K562 (cell line): ENCODE results near the gene DOK7. TPM values are rescaled to one million over a fixed set of nuclear protein-coding genes. Genes with fewer than 3 reads are reported as not detected.

ENCODE experiments used
- ATAC-seq: fragments of 200-7000 bp; cut with Tn5 transposase; 3 replicates; pipeline ENCODE4 v1.9.1; 2020; ENCODE audit warnings: moderate library complexity
- BruUV-seq: library from RNA; stranded (reverse); fragments of 400-500 nt; replicated peaks from 2 replicates; lab custom pipeline; 2021; lab: Mats Ljungman, UMichigan
- CTCF ChIA-PET: fragments of 300-600 bp; formaldehyde crosslinking; extraction: SDS; loops from one replicate; lab custom pipeline; 2021; ENCODE audit warnings: low intra/inter-chr PET ratio; lab: Yijun Ruan, JAX
- POLR2A ChIA-PET: fragments of 300-600, 350-650 bp; sonication (Branson Sonifier 250); formaldehyde crosslinking; extraction: SDS; loops from one replicate; lab custom pipeline; 2021; ENCODE audit warnings: antibody characterized with exemption, inconsistent platforms; lab: Yijun Ruan, JAX
- DNase-seq, 4 experiments: peaks; one replicate each; pipeline versions ENCODE4 v3.0.0 to v3.0.0-alpha.2; 2011 to 2018; ENCODE audit warnings: low spot score in 3 of 4, mixed read lengths in 3 of 4; ENCODE audit errors: extremely low read depth in 1 of 4
- FAIRE-seq: peaks from 2 replicates; lab custom pipeline; 2011; peaks lifted over from hg19 to GRCh38; lab: Jason Lieb, UNC
- H2AFZ ChIP-seq: 2 replicates; pipeline ENCODE4 v1.6.0; 2011; ENCODE audit warnings: low read depth, low read length, control low read depth, inconsistent platforms
- H3K27ac ChIP-seq: fragments of 200-600 bp; 3 replicates; pipeline ENCODE4 v1.8.0; 2011; ENCODE audit warnings: low read depth, mild to moderate bottlenecking, control low read depth, inconsistent platforms, low read length, moderate library complexity, mixed read lengths; ENCODE audit errors: extremely low read depth
- H3K27me3 ChIP-seq, 2 experiments: fragments of 300-600 bp in 1 of 2; 2 replicates in 1 of 2; 3 replicates in 1 of 2; pipeline versions ENCODE4 v1.6.0 to v1.8.0; 2011; ENCODE audit warnings: inconsistent platforms in 2 of 2, low read length in 2 of 2, mild to moderate bottlenecking in 1 of 2, mixed read lengths in 1 of 2, moderate library complexity in 1 of 2; ENCODE audit not compliant: control insufficient read depth in 2 of 2, insufficient read depth in 2 of 2
- H3K36me3 ChIP-seq: fragments of 300-600 bp; 3 replicates; pipeline ENCODE4 v1.8.0; 2011; ENCODE audit warnings: mild to moderate bottlenecking, low read length, inconsistent platforms; ENCODE audit not compliant: control insufficient read depth, insufficient read depth
- H3K4me1 ChIP-seq, 2 experiments: fragments of 200-600 bp in 1 of 2; replicated peaks in 1 of 2; 2 replicates in 1 of 2; 3 replicates in 1 of 2; pipeline versions ENCODE4 v1.5.1 to v1.8.0; 2011; ENCODE audit warnings: inconsistent platforms in 2 of 2, low read length in 2 of 2, mild to moderate bottlenecking in 1 of 2, mixed read lengths in 1 of 2, moderate library complexity in 1 of 2; ENCODE audit not compliant: control insufficient read depth in 2 of 2, insufficient read depth in 2 of 2
- H3K4me2 ChIP-seq: 2 replicates; pipeline ENCODE4 v1.6.1; 2011; ENCODE audit warnings: low read length, control low read depth, inconsistent platforms, mixed read lengths; ENCODE audit not compliant: insufficient read depth
- H3K4me3 ChIP-seq: fragments of 200-600 bp; sonication (generic), shearing (Covaris generic); 2 replicates; pipeline ENCODE4 v1.5.1; 2016; ENCODE audit warnings: control low read depth, inconsistent platforms
- H3K79me2 ChIP-seq: fragments of 200-600 bp; 3 replicates; pipeline ENCODE4 v1.8.0; 2011; ENCODE audit warnings: low read length, inconsistent platforms; ENCODE audit not compliant: control insufficient read depth, insufficient read depth
- H3K9ac ChIP-seq, 2 experiments: 2 replicates each; pipeline versions ENCODE4 v1.6.0 to v1.6.1; 2011; ENCODE audit warnings: low read depth in 2 of 2, low read length in 2 of 2, control low read depth in 1 of 2, inconsistent platforms in 1 of 2, mild to moderate bottlenecking in 1 of 2, mixed read lengths in 1 of 2; ENCODE audit not compliant: insufficient read depth in 1 of 2
- H3K9me1 ChIP-seq: one replicate; pipeline ENCODE4 v1.6.0; 2011; ENCODE audit warnings: inconsistent platforms, mild to moderate bottlenecking, low read length, moderate library complexity; ENCODE audit not compliant: control insufficient read depth, insufficient read depth
- H3K9me3 ChIP-seq: replicated peaks from 2 replicates; pipeline ENCODE4 v1.5.1; 2011; ENCODE audit warnings: low read depth, low read length, inconsistent platforms; ENCODE audit not compliant: control insufficient read depth, insufficient read depth
- H4K20me1 ChIP-seq: replicated peaks from 2 replicates; pipeline ENCODE4 v1.6.1; 2011; ENCODE audit warnings: low read length, inconsistent platforms, mixed read lengths; ENCODE audit not compliant: control insufficient read depth, insufficient read depth
- CBFA2T2 ChIP-seq: fragments of 450-650 bp; conservative IDR thresholded peaks from 2 replicates; pipeline ENCODE4 v1.6.1; 2017; ENCODE audit warnings: mild to moderate bottlenecking
- CHAMP1 ChIP-seq: fragments of 450-650 bp; IDR thresholded peaks from 2 replicates; pipeline ENCODE4 v1.6.1; 2016; ENCODE audit warnings: mild to moderate bottlenecking
- HMG20B ChIP-seq: fragments of 250-450 bp; sonication (Bioruptor Pico); IDR thresholded peaks from 2 replicates; pipeline ENCODE4 v1.5.0; 2021; ENCODE audit warnings: mild to moderate bottlenecking
- YY1 ChIP-seq, 3 experiments: IDR thresholded peaks; 2 replicates each; pipeline ENCODE4 v1.6.1; 2011; ENCODE audit warnings: low read length in 2 of 3, mild to moderate bottlenecking in 2 of 3, moderate library complexity in 2 of 3, borderline replicate concordance in 1 of 3, control low read depth in 1 of 3, low read depth in 1 of 3; ENCODE audit not compliant: insufficient read depth in 3 of 3, insufficient replicate concordance in 2 of 3, control insufficient read depth in 1 of 3, insufficient read length in 1 of 3; ENCODE audit errors: extremely low read depth in 1 of 3
- ZFP36 ChIP-seq: fragments of 150-350 bp; IDR thresholded peaks from 2 replicates; pipeline ENCODE4 v1.6.1; 2018; ENCODE audit warnings: low read length, low read depth; ENCODE audit not compliant: partially characterized antibody
- ZNF589 ChIP-seq: fragments of 200-800 bp; sonication (Bioruptor generic); IDR thresholded peaks from 2 replicates; pipeline ENCODE4 v1.6.1; 2016; ENCODE audit warnings: low read depth, missing genetic modification characterization, missing compliant biosample characterization
- ZNF695 ChIP-seq: fragments of 450-650 bp; formaldehyde crosslinking; IDR thresholded peaks from 2 replicates; pipeline ENCODE4 v1.4.0; 2020; ENCODE audit warnings: mild to moderate bottlenecking, moderate library complexity
- WGBS: fragments of 100-300 bp; shearing (Covaris generic); methylation state at CpG from one replicate; pipeline ENCODE4 v1.1.6; 2016; ENCODE audit warnings: low coverage, mixed read lengths; ENCODE audit not compliant: insufficient coverage; ENCODE audit errors: missing lambda C conversion rate; 5-methylcytosine and 5-hydroxymethylcytosine counted together
- in situ Hi-C: fragments of 300-500 bp; cut with MboI; formaldehyde crosslinking; loops from 4 replicates; pipeline ENCODE4 v1.15.0; 2018; ENCODE audit warnings: inconsistent platforms, mixed read lengths
- intact Hi-C: fragments of 100-400 bp; cut with micrococcal nuclease; formaldehyde crosslinking; loops from 2 replicates; pipeline ENCODE4 v1.14.2; 2022
- polyA plus RNA-seq, 8 experiments: library from polyadenylated mRNA; depleted of rRNA in 4 of 8; stranded (reverse) in 5 of 8; unstranded in 3 of 8; fragments of >200 nt; fragmentation: Nextera tagmentation in 2 of 8; fragmentation: Illumina TruSeq in 1 of 8; extraction: Ambion mirVana in 2 of 8; extraction: Trizol in 1 of 8; gene quantifications; 2 replicates each; pipeline versions ENCODE4 v1.2.1 to v1.2.3, GENCODE V29; 2011 to 2014; ENCODE audit warnings: inconsistent platforms in 1 of 8, missing spikeins in 1 of 8
- total RNA-seq, 7 experiments: library from RNA; depleted of rRNA in 6 of 7; stranded (reverse); fragments of >200 nt in 6 of 7; fragmentation: Illumina TruSeq in 2 of 7; extraction: Trizol in 2 of 7; gene quantifications; 2 replicates each; pipeline versions ENCODE4 v1.2.1 to v1.2.3, GENCODE V29; 2011 to 2021; ENCODE audit warnings: low replicate concordance in 1 of 7

Gene DOK7
- total and polyA plus RNA-seq, 9 of the 15 experiments (the other 6 are each of a cell fraction or from before 2014, with no cell fraction given): not detected

DNA sequence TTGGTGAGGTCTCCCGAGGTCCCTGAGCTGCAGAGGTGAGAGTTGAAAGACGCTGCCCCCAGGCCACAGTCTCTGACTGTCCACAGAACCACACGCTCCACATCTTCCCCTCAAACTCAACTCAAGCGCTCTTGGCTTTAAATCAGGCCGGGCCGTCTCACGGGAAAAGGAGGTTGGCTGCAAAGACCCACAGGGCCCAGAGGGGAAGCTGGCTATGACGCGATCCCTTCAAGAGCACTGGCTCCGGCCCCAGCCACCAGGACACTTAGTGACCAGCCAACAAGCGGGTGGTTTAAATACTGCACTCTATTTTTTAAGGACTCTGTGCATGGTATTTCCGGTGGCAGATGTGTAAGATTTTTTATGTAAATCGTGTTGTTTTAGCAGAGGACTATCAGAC is 49.2 kb downstream of the DOK7 start:
- POLR2A ChIA-PET: no interaction called here
- no peaks in the 10 kb centered on the region; the same call in 1 of the 2 replicates for H4K20me1 ChIP-seq
- H2AFZ ChIP-seq: no peak overlapping the region
- 94% methylated on average over 13 of the region's 13 CpGs for WGBS
- in situ Hi-C loops (no loop called here), intact Hi-C loops (no loop called here)
- no peak overlapping the region for H3K4me3 ChIP-seq
- no peak for ATAC-seq
- H3K36me3 ChIP-seq: peaks cover 90% of the 10 kb centered on the region; the same call in 2 of the 3 replicates
- H3K9me3 ChIP-seq: no peaks in the 10 kb centered on the region
- H3K9ac ChIP-seq: no peak overlapping the region
- H3K27me3 ChIP-seq: no peaks in the 10 kb centered on the region; a peak in 1 of 5 replicates
- no TSS peak for BruUV-seq
- H3K27ac ChIP-seq: no peak overlapping the region
- no peaks in the 10 kb centered on the region for H3K9me1 ChIP-seq
- no peaks in the 10 kb centered on the region for H3K79me2 ChIP-seq
- DNase-seq: no peak
- H3K4me2 ChIP-seq: no peak overlapping the region
- TF ChIP-seq CBFA2T2 (no peak), ZNF589 (CRISPR knock-in tag) (no peak), YY1 (IDR thresholded peaks at IDR 0.05; ENCODE audit: borderline replicate concordance in 1 of 3, control insufficient read depth in 1 of 3, extremely low read depth in 1 of 3, insufficient read depth in 3 of 3, insufficient read length in 1 of 3, insufficient replicate concordance in 2 of 3, low read depth in 1 of 3, low read length in 2 of 3) (no peak), ZNF695 (CRISPR knock-in tag) (no peak), HMG20B (CRISPR knock-in tag) (no peak), CHAMP1 (no peak), ZFP36 (no peak)
- no peak for FAIRE-seq
- CTCF ChIA-PET: no interaction called here
- peaks cover 0 to 14% of the 10 kb centered on the region in 2 experiments; a peak in 2 of 5 replicates for H3K4me1 ChIP-seq
